ENCODE results near the gene TPK1. TPM values are rescaled to one million over a fixed set of nuclear protein-coding genes. Genes with fewer than 3 reads are reported as not detected.

Gene TPK1
- total RNA-seq, 4 donors from 2014 or later: 8.0 to 15.6 (median 11.1) TPM

DNA sequence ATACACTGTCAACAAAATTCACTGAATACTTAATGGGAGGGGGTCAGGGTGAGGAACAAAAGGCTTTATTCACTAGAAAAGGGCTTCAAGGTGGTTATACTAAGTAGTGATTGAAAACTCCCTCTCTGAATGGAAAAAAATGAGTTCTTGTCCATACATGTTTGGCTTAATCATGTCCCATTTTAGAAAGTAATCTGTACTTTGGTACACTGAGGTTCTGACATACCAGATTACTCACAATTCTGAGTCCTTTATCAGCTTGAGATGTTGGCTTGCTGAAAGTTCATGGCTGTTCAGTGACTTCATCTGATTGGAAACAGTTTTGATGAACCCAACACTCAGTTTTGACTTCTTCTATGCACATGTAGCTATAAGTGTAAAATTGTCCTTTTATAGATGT is 419.5 kb downstream of the TPK1 start:
- TF ChIP-seq, protein P1, sequence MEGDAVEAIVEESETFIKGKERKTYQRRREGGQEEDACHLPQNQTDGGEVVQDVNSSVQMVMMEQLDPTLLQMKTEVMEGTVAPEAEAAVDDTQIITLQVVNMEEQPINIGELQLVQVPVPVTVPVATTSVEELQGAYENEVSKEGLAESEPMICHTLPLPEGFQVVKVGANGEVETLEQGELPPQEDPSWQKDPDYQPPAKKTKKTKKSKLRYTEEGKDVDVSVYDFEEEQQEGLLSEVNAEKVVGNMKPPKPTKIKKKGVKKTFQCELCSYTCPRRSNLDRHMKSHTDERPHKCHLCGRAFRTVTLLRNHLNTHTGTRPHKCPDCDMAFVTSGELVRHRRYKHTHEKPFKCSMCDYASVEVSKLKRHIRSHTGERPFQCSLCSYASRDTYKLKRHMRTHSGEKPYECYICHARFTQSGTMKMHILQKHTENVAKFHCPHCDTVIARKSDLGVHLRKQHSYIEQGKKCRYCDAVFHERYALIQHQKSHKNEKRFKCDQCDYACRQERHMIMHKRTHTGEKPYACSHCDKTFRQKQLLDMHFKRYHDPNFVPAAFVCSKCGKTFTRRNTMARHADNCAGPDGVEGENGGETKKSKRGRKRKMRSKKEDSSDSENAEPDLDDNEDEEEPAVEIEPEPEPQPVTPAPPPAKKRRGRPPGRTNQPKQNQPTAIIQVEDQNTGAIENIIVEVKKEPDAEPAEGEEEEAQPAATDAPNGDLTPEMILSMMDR (IDR thresholded peaks at IDR 0.05; ENCODE audit: low read depth): no peak

DNA sequence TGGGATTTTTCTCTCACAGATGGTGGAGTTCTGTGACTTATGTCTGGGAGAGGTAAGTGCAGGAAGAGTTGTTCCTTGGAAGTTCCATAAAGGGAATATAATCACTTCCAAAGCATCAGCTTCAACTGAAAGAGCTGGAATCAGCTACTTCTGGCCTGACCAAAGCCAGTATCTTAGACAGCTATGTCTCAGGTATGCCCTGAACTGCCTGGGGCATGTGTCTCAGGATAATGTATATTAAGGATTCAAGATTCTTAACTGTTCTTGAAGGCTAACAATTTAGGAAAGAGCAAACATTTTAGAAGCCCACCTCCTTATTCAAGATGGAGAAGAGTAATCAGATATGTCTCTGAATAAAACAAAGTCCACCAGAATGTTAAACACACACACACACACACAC is 420.0 kb downstream of the TPK1 start:
- TF ChIP-seq, protein P1 (IDR thresholded peaks at IDR 0.05; ENCODE audit: low read depth): no peak

DNA sequence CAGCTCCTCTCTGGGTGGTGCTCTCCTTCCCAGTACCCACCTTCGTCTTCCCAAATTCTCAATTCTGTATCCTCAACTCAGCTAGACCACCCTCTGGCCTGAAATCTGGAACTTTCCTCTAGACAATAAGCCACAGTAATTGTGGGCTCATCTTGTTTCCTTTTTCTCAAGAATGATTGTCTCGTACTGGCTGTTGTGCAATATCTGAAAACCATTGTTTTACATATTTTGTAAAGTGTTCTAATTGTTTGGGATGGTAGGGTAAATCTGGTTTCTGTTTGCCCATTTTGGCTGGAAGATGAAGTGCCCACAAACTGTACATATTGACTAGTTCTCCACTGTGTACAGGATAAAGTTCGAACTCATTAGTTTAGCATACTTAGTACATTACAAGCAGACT is 421.0 kb downstream of the TPK1 start:
- TF ChIP-seq, protein P1 (IDR thresholded peaks at IDR 0.05; ENCODE audit: low read depth): no peak

DNA sequence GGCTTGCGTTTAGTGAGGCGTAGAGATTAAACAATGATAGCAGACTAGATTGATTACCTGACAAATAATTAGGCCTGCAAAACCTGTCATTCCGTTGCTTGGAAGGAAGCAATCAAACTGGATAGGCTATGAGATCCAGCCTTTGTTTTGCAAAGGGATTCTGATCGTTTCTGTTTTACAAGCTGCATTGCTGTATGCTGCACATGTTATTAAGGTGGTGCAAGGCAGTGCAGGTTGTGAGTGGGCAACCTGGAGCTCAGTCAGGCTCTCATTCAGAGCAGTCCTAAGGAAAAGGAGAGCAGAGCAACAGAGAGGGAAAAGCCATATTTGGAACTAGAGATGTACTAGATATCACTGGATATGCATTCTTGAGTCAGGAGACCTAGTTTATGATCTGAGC is 425.4 kb downstream of the TPK1 start:
- TF ChIP-seq, protein P1 (IDR thresholded peaks at IDR 0.05; ENCODE audit: low read depth): no peak

DNA sequence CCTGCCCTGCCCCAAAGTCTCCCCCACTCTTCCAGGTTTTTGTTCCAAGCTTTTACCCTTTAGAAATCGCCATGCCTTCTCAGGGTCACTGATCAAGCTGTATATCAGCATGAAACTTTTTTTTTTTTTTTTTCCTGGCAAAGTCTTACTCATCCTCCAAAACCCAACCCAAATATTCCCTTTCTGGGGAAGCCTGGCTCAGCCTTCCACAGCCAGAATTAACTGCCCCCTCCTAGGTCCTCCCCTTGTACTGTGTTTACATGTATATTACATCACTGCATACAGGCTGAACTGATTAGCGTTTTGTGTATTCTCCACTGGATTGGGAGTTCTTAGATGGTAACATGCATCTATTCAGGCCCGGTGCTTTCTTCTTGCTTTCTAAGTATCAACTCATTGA is 427.7 kb downstream of the TPK1 start:
- TF ChIP-seq, protein P1 (IDR thresholded peaks at IDR 0.05; ENCODE audit: low read depth): no peak

DNA sequence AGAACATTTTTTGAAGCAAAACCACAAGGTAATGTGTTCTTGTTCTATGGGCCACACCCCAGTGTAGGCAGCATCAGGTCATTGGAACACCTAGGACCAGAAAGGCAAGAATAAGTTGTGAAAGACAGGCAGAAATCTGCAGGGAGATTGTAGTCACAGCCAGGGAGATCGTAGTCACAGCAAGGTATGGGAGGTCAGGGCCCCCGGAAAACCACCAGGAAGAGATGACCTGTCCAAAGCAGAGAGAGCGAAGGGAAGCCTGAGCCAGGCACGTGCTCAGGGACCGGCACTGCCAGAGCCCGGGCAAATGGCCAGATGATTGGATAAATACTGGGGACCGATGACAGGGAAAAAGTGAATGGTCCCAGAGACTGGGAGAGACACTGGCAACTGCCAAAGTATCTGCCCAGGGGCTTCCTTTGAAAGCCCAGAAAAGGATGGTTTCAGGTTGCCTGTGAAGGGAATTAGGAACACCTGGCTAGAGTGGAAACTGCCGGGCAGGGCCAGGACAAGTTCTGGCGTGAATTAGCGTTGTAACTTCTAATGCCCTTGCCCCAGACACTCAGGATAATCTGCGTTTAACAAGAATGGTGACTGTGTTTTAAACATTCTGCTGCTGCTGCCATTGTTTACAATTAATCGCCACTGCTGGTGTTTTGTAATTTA is 428.5 kb downstream of the TPK1 start:
- TF ChIP-seq, protein P1 (IDR thresholded peaks at IDR 0.05; ENCODE audit: low read depth): no peak

DNA sequence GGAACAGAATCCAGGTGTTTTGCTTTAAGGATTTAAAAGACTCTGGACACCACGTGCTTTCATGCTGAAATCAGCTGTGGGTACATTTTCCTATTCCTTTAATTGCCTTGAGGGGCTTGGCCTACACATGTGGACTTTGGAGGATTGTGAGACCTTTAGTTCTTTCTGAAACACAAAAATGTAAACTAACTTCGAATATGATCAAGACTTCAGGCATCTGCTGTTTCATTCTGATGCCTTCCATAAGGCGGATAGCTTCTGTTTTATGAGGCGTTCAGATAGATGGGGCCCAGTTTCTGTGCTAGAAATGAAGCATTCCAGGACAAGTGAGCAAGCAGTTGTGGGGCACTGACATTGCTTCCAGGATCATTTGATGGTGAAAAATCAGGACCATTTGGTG is 430.9 kb downstream of the TPK1 start:
- TF ChIP-seq, protein P1 (IDR thresholded peaks at IDR 0.05; ENCODE audit: low read depth): no peak
